GM19238 (cell line): ENCODE data around the gene FBXO22.
A peak's percentile ranks its signal among the peaks of the same experiment; 100 is the strongest.
"Not testable (repeated sequence)": the region's sequence is repeated elsewhere in the genome, so short reads cannot be mapped to it uniquely, and the experiment has no call there.

Source experiments
- DNase-seq: peaks from one replicate; pipeline ENCODE4 v3.0.0; 2011; ENCODE audit warnings: low spot score; ENCODE audit not compliant: insufficient read length

Gene FBXO22

DNA sequence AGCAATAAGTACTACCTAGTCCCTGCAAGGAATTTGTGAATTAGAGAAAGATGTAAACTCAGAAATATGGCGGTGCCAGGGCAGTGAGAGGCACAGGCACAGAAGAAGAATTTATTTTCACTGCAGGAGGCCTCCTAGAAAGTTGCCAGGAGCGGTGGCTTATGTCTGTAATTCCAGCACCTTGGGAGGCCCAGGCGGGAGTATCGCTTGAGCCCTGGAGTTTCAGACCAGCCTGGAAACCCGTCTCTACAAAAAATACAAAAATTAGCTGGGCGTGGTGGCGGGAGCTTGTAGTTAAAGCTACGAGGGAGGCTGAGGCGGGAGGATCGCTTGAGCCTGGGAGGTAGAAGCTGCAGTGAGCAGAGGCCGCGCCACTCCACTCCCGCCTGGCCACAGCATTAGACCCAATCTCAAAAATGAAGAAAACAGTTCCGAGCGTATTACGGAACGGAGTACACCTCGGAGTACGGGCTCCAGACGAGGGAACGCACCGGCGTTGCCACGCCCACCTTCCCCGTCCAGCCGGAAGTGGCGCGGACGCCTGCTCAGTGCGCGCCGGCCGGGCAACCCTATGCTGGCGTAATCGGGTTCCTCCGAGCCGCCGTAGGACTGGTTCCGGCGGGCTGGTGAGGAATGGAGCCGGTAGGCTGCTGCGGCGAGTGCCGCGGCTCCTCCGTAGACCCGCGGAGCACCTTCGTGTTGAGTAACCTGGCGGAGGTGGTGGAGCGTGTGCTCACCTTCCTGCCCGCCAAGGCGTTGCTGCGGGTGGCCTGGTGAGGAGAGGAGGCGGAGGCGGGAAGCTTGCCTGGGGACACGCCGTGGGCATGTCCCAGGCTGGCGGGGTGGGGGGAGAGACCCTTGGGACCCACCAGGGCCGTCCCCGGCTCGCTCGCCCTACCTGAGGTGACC lies at the start of gene FBXO22:
TSS of gene FBXO22 (plus strand) at position 548 of the 909 bp plus-strand sequence. CDS start at position 634, 86 bp downstream.
- peak; percentile 64 for DNase-seq

DNA sequence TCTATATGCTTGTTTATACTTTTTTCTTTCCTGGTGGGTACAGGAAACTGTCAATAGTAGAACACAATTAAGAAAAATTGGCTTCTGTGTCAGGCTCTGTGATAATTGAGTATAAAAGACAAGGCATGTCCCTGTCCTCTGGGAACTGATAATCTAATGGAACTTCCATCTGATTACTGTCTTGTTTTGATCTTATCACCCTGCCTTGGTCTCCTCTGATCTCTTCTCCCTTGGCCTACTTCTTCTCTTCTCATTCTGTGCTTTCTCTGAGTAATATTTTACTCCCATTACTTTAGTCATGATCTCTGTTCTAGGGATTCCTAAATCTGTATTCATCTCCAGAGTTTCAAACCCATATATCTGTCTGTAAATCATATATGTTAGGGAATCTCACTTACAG lies 45.8 kb upstream of the FBXO22 start:
- no peak for DNase-seq

DNA sequence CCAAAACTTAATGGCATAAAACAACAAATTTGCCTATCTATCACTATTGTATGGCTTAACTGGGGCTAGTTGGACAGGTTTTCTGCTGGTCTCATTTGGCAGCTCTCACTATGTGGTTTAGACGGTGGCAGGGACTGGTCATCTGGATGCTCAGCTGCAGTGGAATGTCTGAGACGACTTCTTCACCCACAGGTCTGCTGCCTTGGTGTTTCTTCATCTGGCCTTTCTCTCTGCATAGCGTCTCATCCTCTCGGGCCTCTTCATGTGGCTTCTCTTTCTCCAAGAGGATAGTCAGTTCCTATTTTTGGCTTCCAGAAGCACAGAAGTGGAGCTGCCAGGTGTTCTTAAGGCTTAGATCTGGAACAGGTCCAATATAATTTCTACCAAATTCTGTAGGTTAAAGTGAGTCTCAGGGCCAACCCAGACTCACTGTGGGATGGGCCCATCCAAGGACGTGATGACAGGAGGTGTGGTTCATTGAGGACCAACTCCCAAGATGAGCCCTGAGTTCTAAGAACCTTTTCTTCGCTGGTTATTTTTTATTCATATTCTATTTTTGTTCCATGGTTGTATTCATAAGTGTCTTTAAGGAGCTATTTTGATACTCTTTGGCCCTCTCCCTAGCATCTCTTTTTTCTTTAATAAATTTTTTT lies 41.8 kb upstream of the FBXO22 start:
- no peak for DNase-seq

DNA sequence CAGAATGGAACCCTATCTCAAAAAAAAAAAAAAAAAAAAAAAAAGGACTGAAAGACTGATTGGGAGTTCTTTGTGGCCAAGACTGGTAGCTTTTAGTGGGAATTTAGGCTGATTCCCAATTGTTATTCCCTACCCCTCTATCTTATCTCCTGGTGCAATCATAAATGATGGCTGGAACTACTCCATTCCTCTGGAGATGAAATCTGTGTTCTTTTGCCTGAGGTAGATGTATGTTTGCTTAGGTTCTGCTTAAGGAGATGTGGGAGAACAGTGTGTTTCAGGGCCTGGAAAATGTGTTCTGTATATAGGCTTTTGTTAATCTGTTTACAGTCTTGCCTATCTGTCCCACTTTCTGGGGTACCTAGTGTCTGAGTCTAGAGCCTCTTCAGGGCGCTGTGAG lies 40.9 kb upstream of the FBXO22 start:
- no peak for DNase-seq

DNA sequence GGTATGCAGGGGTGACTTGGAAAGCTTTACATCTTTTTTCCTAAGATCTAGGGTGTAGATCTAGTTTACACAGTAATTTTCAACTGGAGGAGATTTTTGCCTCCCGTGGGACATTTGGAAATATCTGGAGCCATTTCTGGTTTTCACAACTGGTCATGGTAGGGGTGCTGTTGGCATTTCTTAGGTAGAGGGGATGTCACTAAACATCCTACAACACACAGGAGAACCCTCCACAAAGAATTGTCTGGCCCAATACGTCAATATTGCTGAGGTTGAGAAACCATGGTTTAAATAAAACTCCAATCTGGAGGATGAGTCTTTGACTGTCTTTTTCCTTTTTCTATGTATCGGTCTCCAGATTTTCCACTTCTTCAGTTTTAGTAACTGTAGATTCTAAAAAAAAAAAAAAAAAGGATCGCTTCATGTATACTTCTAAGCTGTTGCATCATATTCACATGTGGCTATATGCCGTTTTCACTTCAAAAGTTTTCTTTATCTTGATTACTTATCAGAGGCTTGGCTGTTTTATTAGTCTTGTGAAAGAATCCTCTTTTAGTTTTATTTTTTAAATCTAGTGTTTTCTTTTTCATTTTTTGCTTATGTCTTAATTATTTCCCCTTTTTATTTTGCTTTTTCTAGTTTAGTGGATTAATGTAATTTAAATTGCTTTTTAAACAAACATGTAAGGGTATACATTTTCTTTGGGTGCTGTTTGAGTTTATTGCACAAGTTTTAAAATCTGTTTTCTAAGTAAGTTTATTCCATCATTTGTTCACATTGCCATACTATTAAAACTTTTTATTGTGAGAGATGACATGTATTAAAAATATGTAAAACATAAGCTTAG lies 39.2 kb upstream of the FBXO22 start:
- no peak for DNase-seq

DNA sequence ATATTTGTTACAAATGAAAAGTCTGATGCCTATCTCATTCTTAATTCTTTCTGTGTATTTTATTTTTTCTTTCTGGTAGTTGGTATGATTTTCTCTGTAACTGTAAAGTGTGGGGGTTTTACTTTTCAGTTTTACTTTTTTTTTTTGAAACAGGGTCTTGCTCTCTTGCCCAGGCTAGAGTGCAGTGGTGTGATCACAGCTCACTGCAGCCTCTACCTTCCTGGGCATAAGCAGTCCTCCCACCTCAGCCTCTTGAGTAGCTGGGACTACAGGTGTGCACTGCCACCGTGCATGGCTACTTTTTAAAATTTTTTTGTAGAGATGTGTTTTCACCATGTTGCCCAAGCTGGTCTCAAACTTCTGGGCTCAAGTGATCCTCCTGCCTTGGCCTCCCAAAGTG lies 37.6 kb upstream of the FBXO22 start:
- DNase-seq = not testable (repeated sequence)

DNA sequence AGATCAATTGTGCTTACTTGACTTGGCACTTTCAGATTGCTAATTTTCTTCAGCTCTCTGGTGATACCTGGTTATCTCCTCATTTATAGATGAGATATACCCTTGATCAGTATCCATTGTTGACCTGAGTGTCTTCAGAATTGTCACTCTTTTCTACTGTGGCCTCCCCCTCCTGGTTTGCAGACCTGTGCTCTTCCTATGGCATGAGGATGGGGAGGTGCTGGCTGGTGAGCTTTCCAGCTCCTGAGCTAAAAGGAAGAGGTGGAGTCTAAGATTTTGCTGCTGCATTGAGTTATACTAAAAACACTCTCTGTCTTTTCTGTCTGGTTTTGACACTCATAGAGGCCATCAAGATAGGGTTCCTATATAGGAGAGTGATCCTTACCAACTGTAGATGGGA lies 36.8 kb upstream of the FBXO22 start:
- DNase-seq = no peak

DNA sequence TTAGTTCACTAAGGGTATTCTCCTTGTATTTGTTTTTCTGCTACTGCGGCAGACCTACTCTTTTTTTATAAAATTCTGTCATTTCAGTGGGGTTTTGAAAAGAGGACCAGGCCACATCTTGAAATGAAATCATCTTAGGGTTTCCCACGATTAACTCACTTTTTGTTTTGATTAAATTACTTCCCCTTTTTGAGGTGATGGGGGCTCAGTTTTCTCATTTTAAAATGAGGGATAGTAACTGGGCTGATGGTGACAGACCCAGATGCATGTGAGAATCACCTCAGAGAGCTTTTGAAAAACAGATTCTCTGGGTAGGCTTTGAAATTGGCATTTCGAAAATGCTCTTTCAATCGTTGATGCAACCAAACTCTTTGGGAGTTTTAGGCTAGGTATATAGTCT lies 36.2 kb upstream of the FBXO22 start:
- no peak for DNase-seq

DNA sequence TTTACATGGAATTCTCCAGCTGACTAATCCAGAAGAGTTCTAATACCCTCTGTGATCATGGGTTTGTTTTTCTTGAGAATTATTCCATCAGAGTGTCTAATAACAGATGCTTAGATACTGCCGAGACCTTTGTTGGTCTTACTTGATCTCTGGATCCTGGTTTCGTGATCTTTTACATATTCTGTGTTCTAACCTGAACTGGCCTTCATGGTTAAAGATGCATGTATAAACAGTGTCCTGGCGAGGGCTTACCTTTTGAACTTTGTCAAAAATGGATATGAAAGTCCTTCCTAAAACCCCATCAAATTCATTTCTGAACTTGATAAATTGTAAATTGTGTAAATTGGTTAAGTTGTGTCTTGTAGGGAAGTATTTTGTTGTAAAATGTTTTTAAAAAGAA lies 35.7 kb upstream of the FBXO22 start:
- DNase-seq = no peak

DNA sequence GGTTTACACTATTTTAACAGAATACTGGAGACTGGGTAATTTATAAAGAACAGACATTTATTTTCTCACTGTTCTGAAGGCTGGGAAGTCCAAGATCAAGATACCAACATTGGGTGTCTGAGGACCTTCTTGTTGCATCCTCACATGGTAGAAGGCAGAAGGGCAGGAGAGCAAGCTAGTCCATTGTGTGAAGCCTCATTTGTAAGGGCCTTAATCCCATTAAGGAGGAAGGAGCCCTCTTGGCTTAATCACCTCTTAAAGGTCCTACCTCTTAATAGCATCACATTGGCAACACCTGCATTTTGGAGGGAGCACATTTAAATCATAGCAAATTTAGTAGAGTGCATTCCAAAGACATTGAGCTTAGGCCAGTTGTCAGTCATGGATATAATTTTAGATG lies 34.2 kb upstream of the FBXO22 start:
- no peak for DNase-seq

DNA sequence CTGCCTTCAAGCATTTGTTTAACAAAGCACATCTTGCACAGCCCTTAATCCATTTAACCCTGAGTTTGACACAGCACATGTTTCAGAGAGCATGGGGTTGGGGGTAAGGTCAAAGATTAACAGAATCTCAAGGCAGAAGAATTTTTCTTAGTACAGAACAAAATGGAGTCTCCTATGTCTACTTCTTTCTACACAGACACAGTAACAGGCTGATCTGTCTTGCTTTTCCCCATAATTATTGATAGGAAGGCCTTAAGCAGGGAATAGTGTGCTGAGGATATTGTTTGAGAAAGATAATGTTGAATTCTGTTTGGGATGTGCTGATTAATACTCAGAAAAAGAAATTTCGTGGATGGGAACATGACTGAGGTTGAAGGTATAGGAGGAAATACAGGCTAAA lies 32.1 kb upstream of the FBXO22 start:
- DNase-seq = not testable (repeated sequence)

DNA sequence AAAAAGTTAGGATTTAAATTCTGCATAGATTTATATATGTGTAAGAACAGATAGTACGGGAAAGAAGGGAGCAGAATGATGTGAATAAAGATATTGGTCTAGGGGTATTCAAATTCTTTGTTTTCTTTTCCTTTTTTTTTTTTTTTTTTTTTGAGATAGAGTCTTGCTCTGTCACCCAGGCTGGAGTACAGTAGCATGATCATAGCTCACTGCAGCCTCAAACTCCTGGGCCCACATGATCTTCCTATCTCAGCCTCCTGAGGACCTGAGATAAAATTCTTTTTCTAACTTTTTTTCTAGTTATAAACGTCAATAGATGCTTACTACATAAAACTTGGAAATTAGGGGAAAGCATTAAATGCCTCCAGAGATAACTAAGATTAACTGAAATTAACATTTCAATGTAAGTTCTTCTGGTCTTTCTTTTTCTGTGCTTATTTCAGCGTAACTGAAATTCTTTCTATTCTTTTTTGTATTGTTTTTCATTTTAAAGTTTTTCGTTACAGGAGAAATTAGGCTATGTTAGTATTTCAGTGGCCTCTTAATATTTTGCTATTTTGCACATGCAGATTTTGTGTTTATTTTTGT lies 31.2 kb upstream of the FBXO22 start:
- DNase-seq = no peak

DNA sequence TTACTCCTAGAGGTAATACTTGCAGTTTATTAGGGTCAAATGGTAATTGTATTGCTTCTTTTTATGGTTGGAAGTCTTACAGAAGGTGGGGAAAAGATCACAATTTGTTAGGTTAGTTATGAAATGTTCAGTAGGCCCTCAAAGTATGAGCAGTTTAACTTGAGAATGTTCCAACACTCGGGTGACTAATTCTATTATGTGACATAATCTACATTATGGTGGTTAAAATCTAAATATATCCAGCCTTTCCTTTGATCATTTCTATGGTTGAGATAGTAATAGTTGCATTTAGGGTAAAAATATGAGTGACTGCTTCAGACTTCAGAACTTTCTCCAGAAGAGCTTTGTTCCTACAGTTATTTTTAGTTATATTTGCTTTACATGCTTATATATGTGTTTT lies 19.6 kb upstream of the FBXO22 start:
- DNase-seq = no peak

DNA sequence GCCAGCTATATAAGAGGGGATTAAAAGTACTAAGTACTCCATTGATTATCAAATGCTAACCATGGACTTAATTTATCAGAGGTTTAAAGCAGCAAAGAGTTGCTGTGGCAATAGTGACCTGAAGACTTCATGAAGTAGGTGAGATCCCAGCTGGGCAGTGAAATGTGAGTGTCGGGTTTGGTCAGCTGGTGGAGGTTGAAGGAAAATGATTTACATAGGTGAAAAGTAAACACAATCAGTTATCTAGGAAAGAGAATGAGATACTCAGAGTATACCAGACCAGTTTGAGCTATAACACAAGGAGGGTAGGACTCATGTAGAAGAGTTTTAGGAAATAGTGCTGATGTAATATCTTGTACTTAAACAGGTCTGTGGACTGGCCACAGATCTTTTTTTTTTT lies 16.5 kb upstream of the FBXO22 start:
- DNase-seq = no peak

DNA sequence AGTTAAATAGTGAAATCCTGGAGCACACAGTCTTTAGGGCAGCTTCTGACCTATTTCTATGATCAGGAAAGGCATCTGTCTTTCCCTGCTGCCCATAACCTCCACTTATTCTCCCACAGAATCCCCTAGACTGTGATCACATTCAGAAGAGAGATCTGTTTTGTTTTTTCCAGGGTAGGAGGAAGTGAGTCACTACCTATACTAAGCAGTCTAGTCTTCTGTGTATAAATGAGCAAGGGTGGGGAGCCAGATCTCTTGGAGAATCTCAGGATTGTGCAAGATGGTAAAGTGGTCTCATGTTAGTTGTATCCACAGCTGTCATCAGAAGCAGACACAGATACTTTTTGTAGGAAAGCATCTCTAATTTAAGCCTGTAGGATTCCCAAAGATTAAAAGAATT lies 11.8 kb upstream of the FBXO22 start:
- DNase-seq = no peak

DNA sequence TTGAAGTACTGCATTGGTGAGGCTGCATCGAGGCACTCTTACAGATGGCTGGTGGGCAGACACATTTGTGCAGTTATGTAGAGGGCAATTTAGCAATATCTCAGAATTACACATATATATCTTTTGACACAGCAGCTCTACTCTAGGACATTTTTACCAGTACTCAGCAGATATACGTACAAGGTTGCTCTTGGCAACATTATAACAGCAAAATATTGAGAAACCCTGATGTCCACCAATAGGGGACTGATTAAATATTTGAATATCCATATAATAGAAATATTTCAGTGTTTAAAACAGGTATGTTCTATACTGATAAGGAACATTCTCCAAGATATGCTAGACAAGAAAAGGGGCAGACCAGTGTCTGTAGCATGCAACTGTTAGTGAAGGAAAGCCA lies 7.9 kb upstream of the FBXO22 start:
- DNase-seq = no peak

DNA sequence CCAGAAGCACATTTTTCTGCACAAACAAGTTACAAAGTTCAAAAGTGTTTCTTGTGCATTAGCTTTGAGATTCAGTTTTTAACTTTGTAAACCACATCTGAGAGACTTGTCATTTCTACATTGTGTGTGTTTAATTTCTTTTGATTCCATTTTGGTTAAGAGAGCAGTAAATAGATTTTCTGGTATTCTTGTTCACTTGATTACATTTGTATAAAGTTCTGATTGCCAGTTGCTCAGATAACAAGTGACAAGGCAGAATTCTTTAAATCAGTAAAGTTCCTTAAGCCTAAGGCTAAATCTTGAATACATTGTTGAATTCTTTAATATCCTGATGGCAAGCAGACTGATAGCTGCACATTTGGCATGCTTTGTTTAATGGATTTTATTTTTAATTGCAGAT lies 3.1 kb upstream of the FBXO22 start:
- no peak for DNase-seq

DNA sequence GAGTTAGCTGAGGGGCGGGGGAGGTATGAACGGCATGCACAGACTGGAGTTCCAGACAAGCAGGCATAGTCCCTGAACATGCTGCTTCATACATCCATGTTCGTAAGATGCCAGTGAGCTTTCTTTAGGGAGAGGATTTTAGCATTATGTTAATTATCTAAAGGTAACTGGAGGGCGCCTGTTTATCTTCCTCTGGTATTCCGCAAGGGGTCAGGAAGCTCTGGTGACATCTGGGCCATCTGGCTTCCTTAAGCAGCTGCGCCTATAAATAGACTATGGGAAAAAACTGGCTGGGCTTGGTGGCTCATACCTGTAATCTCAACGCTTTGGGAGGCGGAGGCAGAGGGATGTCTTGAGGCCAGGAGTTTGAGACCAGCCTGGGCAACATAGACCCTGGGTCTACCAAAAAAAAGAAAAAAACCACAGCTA lies 1.5 kb upstream of the FBXO22 start:
- DNase-seq = no peak

DNA sequence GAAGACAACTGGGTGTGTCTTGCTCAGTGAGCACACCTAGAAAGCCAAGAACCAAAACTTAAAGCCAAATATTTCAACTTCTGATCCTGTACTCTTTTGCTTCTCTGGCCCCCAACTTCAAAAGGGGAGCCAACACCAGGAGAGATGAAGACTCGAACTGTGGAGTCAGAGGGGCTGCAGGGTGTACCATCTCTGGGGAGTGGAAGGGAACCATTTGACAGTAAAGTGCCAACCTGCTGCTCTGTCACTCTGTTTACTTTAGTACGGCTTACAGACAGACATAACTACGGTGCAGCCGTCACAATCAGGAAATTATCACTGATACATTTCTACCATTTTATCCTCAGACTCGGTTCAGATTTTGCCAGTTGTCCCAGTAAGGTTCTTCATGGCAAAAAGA lies 1.6 kb downstream of the FBXO22 start:
- no peak for DNase-seq

DNA sequence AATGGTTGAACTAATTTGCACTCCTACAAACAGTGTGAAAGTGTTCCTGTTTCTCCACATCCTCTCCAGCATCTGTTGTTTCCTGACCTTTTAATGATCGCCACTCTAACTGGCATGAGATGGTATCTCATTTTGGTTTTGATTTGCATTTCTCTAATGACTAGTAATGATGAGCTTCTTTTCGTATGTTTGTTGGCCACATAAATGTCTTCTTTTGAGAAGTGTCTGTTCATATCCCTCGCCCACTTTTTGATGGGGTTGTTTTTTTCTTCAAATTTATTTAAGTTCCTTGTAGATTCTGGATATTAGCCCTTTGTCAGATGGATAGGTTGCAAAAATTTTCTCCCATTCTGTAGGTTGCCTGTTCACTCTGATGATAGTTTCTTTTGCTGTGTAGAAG lies 6.7 kb downstream of the FBXO22 start:
- not testable (repeated sequence) for DNase-seq

DNA sequence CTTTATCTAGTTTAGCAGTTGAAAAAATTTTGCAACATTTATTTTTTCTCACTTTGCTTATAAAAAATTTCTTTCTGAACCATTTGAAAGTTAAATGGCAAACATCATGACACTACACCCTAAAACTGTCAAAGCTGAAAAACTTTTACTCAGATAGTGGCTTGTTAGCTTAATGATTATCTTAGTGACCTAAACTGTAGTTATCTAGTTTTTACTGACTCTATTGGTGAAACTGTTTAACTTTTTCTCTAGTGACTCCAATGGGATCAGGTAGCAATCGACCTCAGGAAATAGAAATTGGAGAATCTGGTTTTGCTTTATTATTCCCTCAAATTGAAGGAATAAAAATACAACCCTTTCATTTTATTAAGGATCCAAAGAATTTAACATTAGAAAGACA lies 13.3 kb downstream of the FBXO22 start:
- no peak for DNase-seq

DNA sequence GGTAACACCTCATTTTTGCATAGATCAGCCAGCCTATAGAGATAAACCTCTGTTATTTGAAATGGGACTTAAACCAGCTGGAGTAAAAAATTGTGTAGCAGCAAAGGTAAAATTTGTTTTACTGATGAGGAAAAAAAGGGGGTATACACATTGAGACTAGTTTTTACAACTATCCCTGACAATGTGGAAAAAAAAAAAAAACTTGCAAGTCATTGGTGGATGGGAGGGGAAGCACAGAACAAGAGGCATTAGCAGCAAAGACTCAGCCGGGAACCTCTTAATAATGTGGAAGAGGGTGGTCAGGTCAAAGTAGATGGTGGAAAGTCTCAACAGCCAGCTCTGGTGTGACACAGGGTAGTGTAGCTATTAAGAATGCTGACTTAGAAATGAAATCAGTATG lies 14.5 kb downstream of the FBXO22 start:
- no peak for DNase-seq
